ENCODE results near the gene STRA6.

Gene STRA6

GRCh38 chr15:74226761-74227540 is 24.4 kb upstream of the STRA6 start:
- peak; percentile 48 for DNase-seq

GRCh38 chr15:74225928-74226327 is 23.3 kb upstream of the STRA6 start:
- DNase-seq: no peak

GRCh38 chr15:74222240-74223119 is 19.9 kb upstream of the STRA6 start:
- no peak for DNase-seq

GRCh38 chr15:74221399-74222239 is 19.0 kb upstream of the STRA6 start:
- DNase-seq: no peak

- DNase-seq: no peak
These were observed 18.1 kb upstream of the STRA6 start for GRCh38 chr15:74220475-74221248.

- no peak for DNase-seq
These were observed 15.6 kb upstream of the STRA6 start for GRCh38 chr15:74217907-74218885.

GRCh38 chr15:74216949-74217348 is 14.4 kb upstream of the STRA6 start:
- no peak for DNase-seq

GRCh38 chr15:74215958-74216357 is 13.4 kb upstream of the STRA6 start:
- DNase-seq: no peak

- no peak for DNase-seq
These were observed 11.9 kb upstream of the STRA6 start for GRCh38 chr15:74214324-74215021.

GRCh38 chr15:74213858-74214284 is 11.3 kb upstream of the STRA6 start:
- no peak for DNase-seq

GRCh38 chr15:74212494-74212893 is 9.9 kb upstream of the STRA6 start:
- DNase-seq: no peak

GRCh38 chr15:74211656-74212055 is 9.1 kb upstream of the STRA6 start:
- no peak for DNase-seq

- DNase-seq: no peak
These were observed 8.1 kb upstream of the STRA6 start for GRCh38 chr15:74210729-74211128.

- DNase-seq: no peak
These were observed 7.5 kb upstream of the STRA6 start for GRCh38 chr15:74209997-74210671.

GRCh38 chr15:74209560-74209958 is 7.0 kb upstream of the STRA6 start:
- no peak for DNase-seq

- no peak for DNase-seq
These were observed 6.4 kb upstream of the STRA6 start for GRCh38 chr15:74208901-74209559.

GRCh38 chr15:74208496-74208895 is 5.9 kb upstream of the STRA6 start:
- no peak for DNase-seq

- no peak for DNase-seq
These were observed 5.3 kb upstream of the STRA6 start for GRCh38 chr15:74207652-74208440.
